Measurements from ENCODE around the gene FCHSD2. TPM values are rescaled to one million over a fixed set of nuclear protein-coding genes. Genes with fewer than 3 reads are reported as not detected.

FCHSD2 gene
- polyA plus RNA-seq, 3 donors from 2014 or later, result 9.7 to 25.6 (median 11.9) TPM

- Mint-ChIP-seq H3K36me3 (no peaks in the 10 kb centered on the region), H3K9me3 (no peaks in the 10 kb centered on the region), H3K4me3 (no peak overlapping the region), H3K4me1 (peaks cover 18 to 25% of the 10 kb centered on the region in 2 donors), H3K27ac (peak overlapping the region in 1 of 6 donors; percentile 31), H3K27me3 (ENCODE audit: low read depth in 3 of 3) (peaks cover 4 to 11% (median 9%) of the 10 kb centered on the region in 3 donors)
- no peak for DNase-seq
Observed at GRCh38 chr11:72789493-72790131, 352.5 kb downstream of the FCHSD2 start.

- H3K4me3 Mint-ChIP-seq, result no peak overlapping the region
- no peak overlapping the region for H3K27ac Mint-ChIP-seq
- peaks cover 0 to 5% (median under 1%) of the 10 kb centered on the region in 3 donors for H3K27me3 Mint-ChIP-seq (ENCODE audit: low read depth in 3 of 3)
- no peak for DNase-seq
- no peaks in the 10 kb centered on the region for H3K36me3 Mint-ChIP-seq
- H3K4me1 Mint-ChIP-seq, result peaks cover 8 to 11% of the 10 kb centered on the region in 2 donors
- H3K9me3 Mint-ChIP-seq, result no peaks in the 10 kb centered on the region
Observed at GRCh38 chr11:72788241-72788640, 353.9 kb downstream of the FCHSD2 start.

GRCh38 chr11:72787216-72788104, 354.7 kb downstream of the FCHSD2 start:
- no peak for DNase-seq
- H3K4me1 Mint-ChIP-seq, result peaks cover 6 to 11% of the 10 kb centered on the region in 2 donors
- no peaks in the 10 kb centered on the region for H3K9me3 Mint-ChIP-seq
- H3K4me3 Mint-ChIP-seq, result peak overlapping the region in 2 of 5 donors; percentile 9 to 39
- peaks cover 0 to 2% (median under 1%) of the 10 kb centered on the region in 3 donors for H3K27me3 Mint-ChIP-seq (ENCODE audit: low read depth in 3 of 3)
- no peaks in the 10 kb centered on the region for H3K36me3 Mint-ChIP-seq
- peak overlapping the region in 2 of 6 donors; percentile 54 to 71 for H3K27ac Mint-ChIP-seq

Other genes starting within 250 kb of the FCHSD2 start
- under 1 TPM in 1 of 3 donors, not detected in 2; 0.30 TPM for gene P2RY2, start 76.0 kb upstream of the FCHSD2 start, polyA plus RNA-seq
- 1 to 10 TPM in 1 of 3 donors, not detected in 2; 3.0 TPM for gene P2RY6, start 130.0 kb upstream of the FCHSD2 start, polyA plus RNA-seq
- gene ARHGEF17, start 166.0 kb upstream of the FCHSD2 start, polyA plus RNA-seq, result not detected
- 1 to 10 TPM; 2.8 to 5.4 (median 3.6) TPM for gene RELT, start 234.1 kb upstream of the FCHSD2 start, polyA plus RNA-seq